GM19023 (cell line): ENCODE measurements around the gene SPATA33.
"Not testable (repeated sequence)": the region's sequence is repeated elsewhere in the genome, so short reads cannot be mapped to it uniquely, and the experiment has no call there.

Experiments
- ATAC-seq: cut with Tn5 transposase; IDR thresholded peaks from one replicate; pipeline ENCODE4 v1.9.1; 2021; ENCODE audit warnings: mild to moderate bottlenecking, moderate library complexity; ENCODE audit not compliant: unreplicated experiment

SPATA33 gene

DNA sequence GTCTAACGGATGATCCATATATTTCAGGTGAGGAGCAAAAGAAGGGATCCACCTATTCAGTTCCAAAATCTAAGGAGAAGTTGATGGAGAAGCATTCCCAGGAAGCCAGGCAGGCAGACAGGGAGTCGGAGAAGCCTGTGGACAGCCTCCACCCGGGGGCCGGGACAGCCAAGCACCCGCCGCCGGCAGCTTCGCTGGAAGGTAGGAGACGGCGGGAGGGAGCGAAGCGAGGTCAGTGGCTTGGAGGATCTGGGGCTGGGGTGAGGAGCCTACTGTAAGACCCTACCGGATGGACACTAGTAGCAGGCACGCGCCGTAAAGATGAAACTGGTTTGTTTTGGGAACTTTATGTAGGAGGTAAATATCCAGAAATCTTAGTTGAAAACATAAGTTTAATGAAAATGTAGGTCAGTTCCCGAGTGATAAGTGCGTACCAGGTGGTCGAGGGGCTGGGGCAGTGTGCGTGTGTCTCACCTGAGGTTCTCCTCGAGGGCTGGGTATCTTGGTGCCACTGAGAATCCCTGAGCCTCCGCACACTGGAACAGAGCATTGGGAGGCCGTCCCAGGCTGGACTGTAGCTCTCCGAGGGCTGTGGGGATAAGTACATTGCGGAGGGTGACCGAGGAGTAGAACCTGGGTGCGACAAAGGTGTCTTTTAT is 714 bp downstream of the SPATA33 start:
- no peak for ATAC-seq

GRCh38 chr16:89660146-89660545 is 2.5 kb downstream of the SPATA33 start:
- ATAC-seq: no peak

GRCh38 chr16:89661215-89661614 is 3.6 kb downstream of the SPATA33 start:
- no peak for ATAC-seq

DNA sequence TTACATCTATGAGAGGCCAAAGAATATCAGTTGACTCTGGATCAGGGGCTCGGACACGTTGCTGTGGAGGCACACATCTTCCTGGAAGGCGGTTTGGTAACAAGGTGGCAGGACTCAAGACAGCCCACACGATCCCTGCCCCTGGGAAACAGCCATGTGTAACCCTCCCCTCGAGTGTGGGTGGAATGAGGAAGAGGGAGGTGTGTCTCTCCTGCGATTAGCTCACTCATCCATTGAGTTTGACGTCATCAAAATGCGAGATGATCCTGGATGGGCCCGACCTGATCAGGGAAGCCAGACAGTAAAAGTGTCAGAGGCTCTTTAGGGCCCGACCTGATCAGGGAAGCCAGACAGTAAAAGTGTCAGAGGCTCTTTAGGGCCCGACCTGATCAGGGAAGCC is 6.6 kb downstream of the SPATA33 start:
- ATAC-seq: not testable (repeated sequence)

- not testable (repeated sequence) for ATAC-seq
These were observed 9.4 kb downstream of the SPATA33 start for GRCh38 chr16:89667000-89667399.

GRCh38 chr16:89667633-89668032 is 10.0 kb downstream of the SPATA33 start:
- ATAC-seq: no peak

GRCh38 chr16:89668790-89669158 is 11.1 kb downstream of the SPATA33 start:
- no peak for ATAC-seq

DNA sequence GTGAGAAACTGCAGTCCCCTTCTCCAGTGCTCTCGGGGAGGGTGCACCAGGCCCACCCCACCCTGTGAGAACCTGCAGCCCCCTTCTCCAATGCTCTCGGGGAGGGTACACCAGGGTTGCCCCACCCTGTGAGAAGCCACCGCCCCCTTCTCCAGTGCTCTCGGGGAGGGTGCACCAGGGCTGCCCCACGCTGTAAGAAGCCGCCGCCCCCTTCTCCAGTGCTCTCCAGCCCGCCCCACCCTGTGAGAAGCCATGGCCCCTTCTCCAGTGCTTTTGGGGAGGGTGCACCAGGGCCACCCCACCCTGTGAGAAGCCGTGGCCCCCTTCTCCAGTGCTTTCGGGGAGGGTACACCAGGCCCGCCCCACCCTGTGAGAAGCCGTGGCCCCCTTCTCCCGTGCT is 12.1 kb downstream of the SPATA33 start:
- ATAC-seq: no peak

DNA sequence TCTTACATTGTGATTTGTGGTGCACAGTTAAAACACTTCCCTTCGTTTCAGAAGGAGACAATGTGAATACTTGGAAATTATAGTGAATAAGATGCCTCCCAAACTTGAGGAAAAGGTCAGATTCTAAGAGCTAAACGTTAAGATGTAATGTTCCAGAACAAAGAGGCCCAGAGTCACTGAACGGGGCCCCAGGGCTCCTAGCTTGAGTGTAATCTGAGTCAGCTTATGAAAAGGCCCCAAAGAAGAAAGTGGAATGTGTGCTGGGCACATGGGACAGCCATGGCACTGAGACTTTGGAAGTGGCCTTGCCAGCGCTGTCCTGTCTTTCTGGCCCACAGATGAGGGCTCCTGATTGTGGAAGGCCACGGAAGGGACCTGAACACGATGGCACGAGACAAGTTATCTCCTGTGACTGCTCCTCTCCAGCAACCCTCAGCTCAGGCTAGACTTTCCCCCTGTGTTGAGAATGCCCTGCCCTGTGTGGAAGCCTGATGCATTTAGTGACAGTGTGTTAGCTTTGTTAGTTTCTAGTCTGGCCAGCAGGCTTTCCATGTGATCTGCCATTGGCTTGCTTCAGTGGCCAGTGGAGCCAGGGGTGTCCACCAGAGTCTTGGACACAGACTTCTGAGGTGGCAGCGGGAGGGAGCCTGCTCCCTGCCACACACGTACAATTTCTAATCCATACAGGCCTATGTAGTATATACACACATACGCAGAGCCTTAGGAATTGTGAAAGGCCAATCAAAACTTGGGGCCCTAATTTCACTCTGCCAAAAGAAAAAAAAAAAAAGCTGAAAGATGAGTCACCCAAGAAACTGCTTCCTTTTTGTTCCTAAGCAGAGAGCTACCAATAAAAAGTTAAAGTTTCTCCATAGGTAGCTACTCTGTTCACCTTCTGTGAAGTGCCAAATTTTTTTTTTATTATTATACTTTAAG is 13.1 kb downstream of the SPATA33 start:
- ATAC-seq: no peak

DNA sequence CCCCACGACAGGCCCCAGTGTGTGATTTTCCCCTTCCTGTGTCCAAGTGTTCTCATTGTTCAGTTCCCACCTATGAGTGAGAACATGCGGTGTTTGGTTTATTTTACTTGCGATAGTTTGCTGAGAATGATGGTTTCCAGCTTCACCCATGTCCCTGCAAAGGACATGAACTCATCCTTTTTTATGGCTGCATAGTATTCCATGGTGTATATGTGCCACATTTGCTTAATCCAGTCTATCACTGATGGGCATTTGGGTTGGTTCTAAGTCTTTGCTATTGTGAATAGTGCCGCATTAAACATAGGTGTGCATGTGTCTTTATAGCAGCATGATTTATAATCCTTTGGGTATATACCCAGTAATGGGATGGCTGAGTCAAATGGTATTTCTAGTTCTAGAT is 13.9 kb downstream of the SPATA33 start:
- ATAC-seq: not testable (repeated sequence)

GRCh38 chr16:89672177-89672941 is 14.7 kb downstream of the SPATA33 start:
- no peak for ATAC-seq

DNA sequence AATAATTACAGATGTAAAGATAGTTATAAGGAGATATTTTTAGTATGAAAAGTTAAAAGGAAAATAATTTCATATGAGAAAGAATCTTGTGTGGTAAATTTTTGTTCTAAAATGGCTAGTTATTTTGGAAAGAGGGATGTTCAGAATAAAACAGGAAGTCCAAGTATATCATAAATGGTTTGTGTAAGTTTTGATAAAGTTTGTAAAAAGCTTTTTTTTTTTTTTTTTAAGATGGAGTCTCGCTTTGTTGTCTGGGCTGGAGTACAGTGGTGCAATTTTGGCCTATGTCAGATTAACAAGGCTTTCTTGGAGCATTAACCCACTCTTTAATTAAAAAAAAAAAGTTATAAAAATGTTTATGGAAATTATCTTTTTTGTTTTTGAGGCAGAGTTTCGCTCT is 20.6 kb downstream of the SPATA33 start:
- no peak for ATAC-seq

GRCh38 chr16:89685916-89686315 is 28.3 kb downstream of the SPATA33 start:
- no peak for ATAC-seq

GRCh38 chr16:89686520-89687091 is 29.0 kb downstream of the SPATA33 start, which contains the start of gene CDK10:
CDK10 (plus strand) TSS chr16:89686689; CDS start chr16:89686711, 22 bp downstream.
- ATAC-seq: peak; percentile 70

- ATAC-seq: peak; percentile 51
These were observed 29.7 kb downstream of the SPATA33 start for GRCh38 chr16:89687092-89687940.

GRCh38 chr16:89688395-89688794 is 30.8 kb downstream of the SPATA33 start:
- no peak for ATAC-seq

GRCh38 chr16:89689142-89689541 is 31.5 kb downstream of the SPATA33 start:
- no peak for ATAC-seq

- ATAC-seq: not testable (repeated sequence)
These were observed 32.0 kb downstream of the SPATA33 start for GRCh38 chr16:89689621-89690020.

GRCh38 chr16:89690392-89690901 is 32.8 kb downstream of the SPATA33 start:
- no peak for ATAC-seq
